Stimulated activated CD8-positive, alpha-beta memory T cell treated with anti-CD3 and anti-CD28 coated beads, Interleukin-12 subunit alpha, Interleukin-12 subunit beta, amount 100 ng/mL, for 24 hours (primary cell): Measurements from ENCODE around the gene DDX46.
"Not testable (repeated sequence)": the region's sequence is repeated elsewhere in the genome, so short reads cannot be mapped to it uniquely, and the experiment has no call there.

ENCODE experiments used
- DNase-seq: peaks from one replicate; pipeline ENCODE4 v3.0.0-alpha.2; 2020; ENCODE audit errors: extremely low read depth

DDX46 gene

DNA sequence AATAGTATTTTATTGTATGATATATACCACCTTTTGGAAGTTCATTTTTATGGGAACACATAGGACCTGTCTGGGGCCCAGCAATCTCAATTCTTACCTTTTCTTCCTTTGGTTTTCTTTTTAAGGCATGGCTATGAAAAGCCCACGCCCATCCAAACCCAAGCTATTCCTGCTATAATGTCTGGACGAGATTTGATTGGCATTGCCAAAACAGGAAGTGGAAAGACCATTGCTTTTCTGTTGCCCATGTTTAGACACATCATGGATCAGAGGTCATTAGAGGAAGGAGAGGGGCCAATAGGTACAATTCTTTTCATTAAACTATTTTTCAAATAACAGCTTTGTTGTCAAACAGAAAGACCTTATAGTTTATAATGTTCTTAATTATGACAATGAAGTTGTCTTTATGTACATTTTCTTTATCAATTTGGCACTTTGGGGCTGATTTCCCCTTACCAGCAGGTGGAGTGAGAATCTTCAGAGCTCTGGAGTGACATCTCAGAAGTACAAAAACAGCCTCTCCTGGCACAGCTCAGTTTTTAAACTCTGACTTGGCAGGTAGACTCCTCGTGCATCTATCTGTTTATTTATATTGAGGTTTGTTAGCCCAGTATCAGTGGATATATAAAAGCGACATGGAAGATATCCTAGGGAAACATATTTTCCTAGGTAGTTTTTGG, 25.8 kb downstream of the DDX46 start:
- no peak for DNase-seq

GRCh38 chr5:134784946-134785620, 26.5 kb downstream of the DDX46 start:
- no peak for DNase-seq

DNA sequence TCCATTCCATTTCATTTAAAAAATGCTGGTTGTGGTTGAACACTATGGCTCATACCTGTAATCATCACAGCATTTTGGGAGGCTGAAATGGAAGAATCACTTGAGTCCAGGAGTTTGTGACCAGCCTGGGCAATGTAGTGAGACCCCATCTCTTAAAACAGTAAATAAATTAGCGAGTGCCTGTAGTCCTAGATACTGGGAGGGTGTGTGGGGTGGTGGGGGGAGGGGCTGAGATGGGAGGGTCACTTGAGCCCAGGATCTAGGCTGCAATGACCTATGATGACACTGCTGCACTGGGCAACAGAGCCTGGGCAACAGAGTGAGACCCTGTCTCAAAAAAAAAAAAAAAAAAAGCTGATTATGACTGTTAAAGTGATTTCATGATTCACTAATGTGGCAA, 29.1 kb downstream of the DDX46 start:
- no peak for DNase-seq

- no peak for DNase-seq
Observed at GRCh38 chr5:134791580-134791979, 33.0 kb downstream of the DDX46 start.

GRCh38 chr5:134792286-134792685, 33.7 kb downstream of the DDX46 start:
- no peak for DNase-seq

GRCh38 chr5:134793111-134793510, 34.5 kb downstream of the DDX46 start:
- no peak for DNase-seq

DNA sequence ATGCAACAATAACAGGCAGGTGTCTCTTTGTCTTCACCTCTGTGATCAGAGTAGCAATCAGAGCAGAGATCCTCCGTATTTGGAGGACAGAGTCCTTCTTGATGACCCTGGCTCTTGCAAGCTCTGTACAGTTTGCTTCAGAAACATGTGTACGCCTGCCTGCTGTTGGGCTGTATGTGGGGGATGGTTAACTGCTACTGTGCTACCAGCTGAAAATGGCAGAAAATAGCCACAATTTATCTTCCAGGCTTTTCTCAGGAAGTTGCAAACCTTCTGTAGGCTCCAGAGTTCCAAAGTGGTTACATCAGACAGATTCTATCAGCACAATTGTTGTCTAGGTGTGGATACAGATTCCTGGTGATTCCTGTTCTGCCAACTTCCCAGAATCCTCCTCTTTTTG, 35.5 kb downstream of the DDX46 start:
- no peak for DNase-seq

DNA sequence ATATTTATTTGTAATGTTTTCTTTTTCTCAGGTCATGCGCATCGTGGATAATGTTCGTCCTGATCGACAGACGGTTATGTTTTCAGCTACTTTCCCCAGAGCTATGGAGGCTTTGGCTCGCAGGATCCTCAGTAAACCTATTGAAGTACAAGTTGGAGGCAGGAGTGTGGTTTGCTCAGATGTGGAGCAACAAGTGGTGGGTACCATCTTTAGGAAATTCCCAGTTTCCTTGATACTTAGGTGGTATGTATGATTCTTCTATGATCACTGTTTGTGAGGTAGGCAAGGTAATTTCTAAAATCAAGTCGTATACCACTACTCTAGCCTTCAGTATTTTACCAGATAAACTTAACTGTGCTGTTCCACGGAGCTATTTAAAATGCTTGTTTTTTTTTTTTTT, 36.2 kb downstream of the DDX46 start:
- no peak for DNase-seq

GRCh38 chr5:134798468-134798867, 39.9 kb downstream of the DDX46 start:
- DNase-seq: no peak

- DNase-seq: no peak
Observed at GRCh38 chr5:134803821-134804220, 45.2 kb downstream of the DDX46 start.

DNA sequence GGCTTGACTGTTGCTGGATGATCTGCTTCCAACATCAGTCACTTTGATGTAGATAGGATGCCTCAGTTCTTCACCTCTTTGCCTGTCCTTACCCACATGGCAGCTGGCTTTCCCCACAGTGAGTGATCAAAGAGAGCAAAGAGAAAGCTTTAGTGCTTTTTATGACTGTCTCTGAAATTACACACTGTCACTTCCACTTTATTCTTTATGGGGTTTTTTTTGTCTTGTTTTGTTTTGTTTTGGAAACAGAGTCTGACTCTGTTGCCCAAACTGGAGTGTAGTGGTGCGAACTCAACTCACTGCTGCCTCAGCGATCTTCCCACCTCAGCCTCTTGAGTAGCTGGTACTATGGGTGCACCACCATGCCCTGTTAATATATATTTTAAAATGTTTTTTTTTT, 54.8 kb downstream of the DDX46 start:
- no peak for DNase-seq

- DNase-seq: no peak
Observed at GRCh38 chr5:134813827-134814226, 55.2 kb downstream of the DDX46 start.

GRCh38 chr5:134817006-134817405, 58.4 kb downstream of the DDX46 start:
- no peak for DNase-seq

DNA sequence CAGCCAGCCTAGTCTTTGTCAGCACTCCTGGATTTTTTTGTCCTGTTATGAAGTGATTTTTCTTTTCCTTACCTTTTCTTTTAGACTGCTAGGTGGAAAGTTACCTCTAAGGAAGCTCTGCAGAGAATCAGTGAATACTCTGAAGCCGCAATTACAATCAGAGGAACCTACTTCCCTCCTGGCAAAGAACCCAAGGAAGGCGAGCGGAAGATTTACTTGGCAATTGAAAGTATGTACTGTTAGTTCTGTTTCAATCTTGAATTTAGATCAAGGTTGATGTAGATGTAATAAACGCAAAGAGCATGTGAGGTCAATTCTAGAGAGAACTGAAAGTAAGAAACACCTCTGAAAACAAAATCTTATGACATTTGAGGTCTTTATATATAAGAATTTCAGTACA, 60.2 kb downstream of the DDX46 start:
- no peak for DNase-seq

DNA sequence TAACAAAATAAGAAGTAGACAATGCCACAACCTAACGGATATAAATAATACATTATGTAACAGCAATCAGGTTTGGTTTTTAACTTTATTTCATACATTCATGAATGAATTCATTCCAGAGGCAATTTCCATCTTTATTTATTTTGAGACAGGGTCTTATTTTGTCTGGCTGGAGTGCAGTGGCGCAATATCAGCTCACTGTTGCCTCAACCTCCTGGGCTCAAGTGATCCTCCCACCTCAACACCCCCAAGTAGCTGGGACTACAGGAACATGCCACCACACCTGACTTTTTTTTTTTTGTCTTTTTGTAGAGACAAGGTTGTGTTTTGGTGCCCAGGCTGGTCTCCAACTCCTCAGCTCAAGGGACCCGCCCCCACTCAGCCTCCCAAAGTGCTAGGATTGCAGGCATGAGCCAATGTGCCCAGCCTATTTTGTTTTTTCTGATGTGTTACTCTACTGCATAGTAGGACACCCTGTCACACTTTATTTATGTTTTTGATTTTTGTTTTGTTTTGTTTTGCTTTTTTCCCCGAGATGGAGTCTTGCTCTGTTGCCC, 60.9 kb downstream of the DDX46 start:
- no peak for DNase-seq

DNA sequence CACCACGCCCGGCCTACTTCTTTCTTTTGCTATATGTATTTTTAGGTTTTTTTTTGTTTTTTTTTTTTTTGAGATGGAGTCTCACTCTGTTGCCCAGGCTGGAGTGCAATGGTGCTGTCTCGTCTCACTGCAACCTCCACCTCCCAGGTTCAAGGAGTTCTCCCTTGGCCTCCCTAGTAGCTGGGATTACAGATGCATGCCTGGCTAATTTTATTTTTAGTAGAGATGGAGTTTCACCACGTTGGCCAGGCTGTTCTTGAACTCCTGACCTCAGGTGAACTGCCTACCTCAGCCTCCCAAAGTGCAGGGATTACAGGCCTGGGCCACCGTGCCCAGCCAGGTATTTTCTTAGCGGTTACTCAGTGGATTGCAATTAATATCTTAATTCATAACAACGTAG, 63.3 kb downstream of the DDX46 start:
- no peak for DNase-seq

DNA sequence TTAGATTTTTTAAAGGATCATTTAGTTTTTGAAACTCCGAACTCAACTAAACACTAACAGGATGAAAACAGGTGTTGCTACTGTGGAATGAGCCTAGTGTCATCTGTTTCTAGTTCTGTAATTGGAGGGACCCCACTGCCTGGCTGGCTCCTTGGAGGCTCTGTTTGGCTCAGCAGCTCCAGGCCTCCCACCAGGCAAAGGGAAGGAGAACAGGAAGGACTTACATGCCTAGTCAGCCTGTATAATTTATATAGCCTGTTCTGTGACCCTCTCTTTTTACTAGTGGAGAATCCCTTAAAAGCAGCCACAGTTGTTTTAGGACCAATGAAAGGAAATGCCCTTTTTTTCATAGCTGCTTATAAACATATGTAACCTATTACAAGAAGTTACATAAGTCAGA, 66.1 kb downstream of the DDX46 start:
- no peak for DNase-seq

- no peak for DNase-seq
Observed at GRCh38 chr5:134825212-134825611, 66.6 kb downstream of the DDX46 start.

DNA sequence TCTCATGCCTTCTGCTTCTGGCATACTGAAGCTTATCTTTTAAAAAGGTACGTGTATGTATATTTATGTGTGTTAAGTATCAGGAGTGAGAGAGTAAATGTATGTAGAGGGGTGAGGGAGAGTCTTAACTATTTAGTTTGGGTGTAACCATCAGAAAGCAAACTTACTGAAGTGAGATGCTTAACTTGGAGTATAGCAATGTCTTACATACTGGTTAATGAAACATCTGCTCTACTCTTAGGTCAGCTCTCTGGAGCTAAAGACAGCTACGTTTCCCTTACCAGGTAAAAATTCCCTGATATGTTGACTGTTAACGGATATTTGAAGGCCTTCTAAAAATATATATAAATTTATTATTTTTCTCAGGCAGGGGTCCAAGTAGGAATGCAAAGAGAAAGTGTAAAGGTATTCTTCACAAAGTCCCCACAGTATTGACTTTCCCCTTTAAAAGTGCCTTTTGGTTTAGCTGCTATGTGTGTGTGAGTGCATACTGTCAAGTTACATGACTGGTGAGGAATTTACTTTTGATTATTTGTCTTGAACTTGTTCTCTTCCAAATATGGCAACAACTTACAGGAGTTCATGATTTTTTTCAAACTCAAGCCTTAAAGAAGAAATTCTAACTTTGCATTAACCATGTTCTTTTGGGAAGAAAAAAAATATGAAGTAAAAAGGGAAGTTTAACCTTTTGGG, 74.9 kb downstream of the DDX46 start:
- DNase-seq: no peak

DNA sequence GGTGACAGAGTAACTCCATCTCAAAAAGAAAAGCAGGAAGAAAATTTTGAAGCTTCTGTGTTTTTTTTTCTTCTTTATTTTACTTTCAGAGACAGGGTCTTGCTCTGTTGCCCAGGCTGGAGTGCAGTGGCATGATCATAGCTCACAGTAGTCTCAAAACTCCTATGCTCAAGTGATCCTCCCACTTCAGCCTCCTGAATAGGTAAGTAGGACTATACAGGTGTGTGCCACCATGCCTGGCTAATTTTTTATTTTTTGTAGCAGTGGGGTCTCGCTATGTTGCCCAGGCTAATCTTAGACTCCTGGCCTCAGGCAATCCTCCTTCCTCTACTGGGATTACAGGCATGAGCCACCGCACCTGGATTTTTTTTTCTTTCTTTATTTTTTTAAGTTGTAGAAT, 77.0 kb downstream of the DDX46 start:
- DNase-seq: no peak

DNA sequence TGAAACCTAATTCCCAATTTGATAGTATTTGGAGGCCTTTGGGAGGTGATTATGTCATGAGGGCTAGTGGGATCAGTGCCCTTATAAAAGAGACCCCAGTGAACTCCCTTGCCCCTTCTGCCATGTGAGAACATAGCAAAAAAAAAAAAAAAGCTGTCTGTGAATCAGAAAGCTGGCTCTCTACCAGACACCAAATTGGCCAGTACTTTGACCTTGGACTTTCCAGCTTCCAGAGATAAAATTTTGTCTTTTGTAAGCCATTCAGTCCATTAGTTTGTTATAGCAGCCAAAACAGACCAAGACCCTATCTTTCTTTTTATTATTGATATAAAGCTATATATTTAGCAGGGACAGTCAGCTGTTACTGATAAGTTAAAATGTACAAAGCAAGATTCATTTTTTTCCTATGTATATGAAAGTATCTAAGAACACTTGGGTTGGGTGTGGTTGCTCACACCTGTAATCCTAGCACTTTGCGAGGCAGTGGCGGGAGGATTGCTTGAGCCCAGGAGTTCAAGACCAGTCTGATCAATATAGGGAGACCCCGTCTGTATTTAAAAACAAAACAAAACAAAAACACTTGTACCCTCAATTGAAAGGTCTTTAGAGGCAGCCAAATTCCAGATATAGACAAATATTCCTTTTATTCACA, 79.1 kb downstream of the DDX46 start:
- no peak for DNase-seq

GRCh38 chr5:134838361-134838760, 79.8 kb downstream of the DDX46 start:
- DNase-seq: not testable (repeated sequence)
